ENCODE measurements around the gene GIT2. TPM values are rescaled to one million over a fixed set of nuclear protein-coding genes. Genes with fewer than 3 reads are reported as not detected.
A peak's percentile ranks its signal among the peaks of the same experiment; 100 is the strongest.

The GIT2 gene
- total RNA-seq, 1 experiment from 2014 or later: 56.0 TPM

- TF ChIP-seq, protein P1, sequence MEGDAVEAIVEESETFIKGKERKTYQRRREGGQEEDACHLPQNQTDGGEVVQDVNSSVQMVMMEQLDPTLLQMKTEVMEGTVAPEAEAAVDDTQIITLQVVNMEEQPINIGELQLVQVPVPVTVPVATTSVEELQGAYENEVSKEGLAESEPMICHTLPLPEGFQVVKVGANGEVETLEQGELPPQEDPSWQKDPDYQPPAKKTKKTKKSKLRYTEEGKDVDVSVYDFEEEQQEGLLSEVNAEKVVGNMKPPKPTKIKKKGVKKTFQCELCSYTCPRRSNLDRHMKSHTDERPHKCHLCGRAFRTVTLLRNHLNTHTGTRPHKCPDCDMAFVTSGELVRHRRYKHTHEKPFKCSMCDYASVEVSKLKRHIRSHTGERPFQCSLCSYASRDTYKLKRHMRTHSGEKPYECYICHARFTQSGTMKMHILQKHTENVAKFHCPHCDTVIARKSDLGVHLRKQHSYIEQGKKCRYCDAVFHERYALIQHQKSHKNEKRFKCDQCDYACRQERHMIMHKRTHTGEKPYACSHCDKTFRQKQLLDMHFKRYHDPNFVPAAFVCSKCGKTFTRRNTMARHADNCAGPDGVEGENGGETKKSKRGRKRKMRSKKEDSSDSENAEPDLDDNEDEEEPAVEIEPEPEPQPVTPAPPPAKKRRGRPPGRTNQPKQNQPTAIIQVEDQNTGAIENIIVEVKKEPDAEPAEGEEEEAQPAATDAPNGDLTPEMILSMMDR (IDR thresholded peaks at IDR 0.05; ENCODE audit: unreplicated experiment): no peak
- no peak overlapping the region for H3K4me3 Mint-ChIP-seq (ENCODE audit: low read depth, unreplicated experiment)
- H3K4me1 Mint-ChIP-seq (ENCODE audit: low read depth, unreplicated experiment): peaks cover 17% of the 10 kb centered on the region
- no peak for DNase-seq
- H3K27me3 Mint-ChIP-seq (ENCODE audit: unreplicated experiment): no peaks in the 10 kb centered on the region
- intact Hi-C loops (cut with micrococcal nuclease; ENCODE audit: unreplicated experiment): no loop called here
- no peak overlapping the region for H3K27ac Mint-ChIP-seq (ENCODE audit: unreplicated experiment)
- CTCF ChIA-PET: no interaction called here
- BruUV-seq (replicated peaks): no TSS peak
- peaks cover 6% of the 10 kb centered on the region for H3K36me3 Mint-ChIP-seq (ENCODE audit: insufficient read depth, unreplicated experiment)
- H3K9me3 Mint-ChIP-seq (ENCODE audit: low read depth, unreplicated experiment): no peaks in the 10 kb centered on the region
Observed at GRCh38 chr12:110005319-110005973, 9.3 kb upstream of the GIT2 start.

DNA sequence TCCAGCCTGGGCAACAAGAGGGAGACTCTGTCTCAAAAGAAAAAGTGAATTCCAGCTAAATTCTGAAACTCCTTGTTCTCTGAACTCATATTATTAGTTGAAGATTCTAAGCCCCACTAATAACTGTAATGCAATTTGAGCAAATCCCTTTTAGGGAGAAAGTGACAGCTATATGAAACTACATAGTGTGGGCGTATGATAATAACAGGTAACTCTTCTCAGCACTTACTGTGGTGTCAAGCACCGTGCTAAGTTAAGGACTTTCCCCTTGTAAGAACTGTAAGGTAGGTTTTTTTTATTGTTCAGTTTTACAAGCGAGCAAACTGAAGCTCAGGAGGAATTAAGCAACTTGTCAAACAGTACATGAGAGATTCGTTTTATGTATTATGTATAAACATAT is 8.4 kb upstream of the GIT2 start:
- Mint-ChIP-seq H3K27me3 (ENCODE audit: unreplicated experiment) (no peaks in the 10 kb centered on the region), H3K4me1 (ENCODE audit: low read depth, unreplicated experiment) (peaks cover 17% of the 10 kb centered on the region), H3K4me3 (ENCODE audit: low read depth, unreplicated experiment) (no peak overlapping the region), H3K27ac (ENCODE audit: unreplicated experiment) (no peak overlapping the region), H3K9me3 (ENCODE audit: low read depth, unreplicated experiment) (no peaks in the 10 kb centered on the region), H3K36me3 (ENCODE audit: insufficient read depth, unreplicated experiment) (peaks cover 12% of the 10 kb centered on the region)
- DNase-seq: no peak
- TF ChIP-seq, protein P1 (IDR thresholded peaks at IDR 0.05; ENCODE audit: unreplicated experiment): no peak
- BruUV-seq (replicated peaks): no TSS peak
- intact Hi-C loops (cut with micrococcal nuclease; ENCODE audit: unreplicated experiment): loop anchor here (5.0 kb wide), 1 partner anchor 33 kb away; no protein-coding TSS in a partner anchor
- CTCF ChIA-PET: interaction anchor here (0.6 to 0.9 kb wide), 2 partner anchors 155 to 542 kb away, joined by 3 read pairs; no protein-coding TSS in a partner anchor

- DNase-seq: no peak
- peak overlapping the region; percentile 32 for H3K27ac Mint-ChIP-seq (ENCODE audit: unreplicated experiment)
- H3K36me3 Mint-ChIP-seq (ENCODE audit: insufficient read depth, unreplicated experiment): peaks cover 25% of the 10 kb centered on the region
- intact Hi-C loops (cut with micrococcal nuclease; ENCODE audit: unreplicated experiment): loop anchor here (5.0 kb wide), 1 partner anchor 34 kb away; no protein-coding TSS in a partner anchor
- TF ChIP-seq, protein P1 (IDR thresholded peaks at IDR 0.05; ENCODE audit: unreplicated experiment): no peak
- peak overlapping the region; percentile 26 for H3K4me3 Mint-ChIP-seq (ENCODE audit: low read depth, unreplicated experiment)
- no peaks in the 10 kb centered on the region for H3K9me3 Mint-ChIP-seq (ENCODE audit: low read depth, unreplicated experiment)
- no peaks in the 10 kb centered on the region for H3K27me3 Mint-ChIP-seq (ENCODE audit: unreplicated experiment)
- peaks cover 26% of the 10 kb centered on the region for H3K4me1 Mint-ChIP-seq (ENCODE audit: low read depth, unreplicated experiment)
- no TSS peak for BruUV-seq (replicated peaks)
- CTCF ChIA-PET: no interaction called here
Observed at GRCh38 chr12:110002676-110003515, 6.7 kb upstream of the GIT2 start.

DNA sequence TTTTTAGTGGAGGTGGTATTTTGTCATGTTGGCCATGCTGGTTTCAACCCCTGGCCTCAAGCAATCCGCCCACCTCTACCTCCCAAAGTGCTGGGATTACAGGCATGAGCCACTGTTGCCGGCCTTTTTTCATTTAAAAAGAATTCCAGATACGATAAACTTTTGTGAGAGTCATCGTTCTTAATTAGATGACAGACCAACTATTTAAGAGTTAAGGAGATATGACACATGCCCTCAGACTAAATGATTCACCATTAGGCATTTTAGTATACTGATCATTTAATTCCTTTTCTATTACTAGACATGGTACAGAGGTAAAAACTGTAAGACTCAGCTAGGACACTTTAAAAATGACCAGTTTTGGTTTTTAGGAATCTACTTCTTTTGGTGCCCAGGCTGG is 5.4 kb upstream of the GIT2 start:
- Mint-ChIP-seq H3K27ac (ENCODE audit: unreplicated experiment) (no peak overlapping the region), H3K27me3 (ENCODE audit: unreplicated experiment) (no peaks in the 10 kb centered on the region), H3K4me1 (ENCODE audit: low read depth, unreplicated experiment) (peaks cover 26% of the 10 kb centered on the region), H3K9me3 (ENCODE audit: low read depth, unreplicated experiment) (no peaks in the 10 kb centered on the region), H3K36me3 (ENCODE audit: insufficient read depth, unreplicated experiment) (peaks cover 25% of the 10 kb centered on the region), H3K4me3 (ENCODE audit: low read depth, unreplicated experiment) (no peak overlapping the region)
- CTCF ChIA-PET: interaction anchor here (0.6 kb wide), 1 partner anchor 1605 kb away, joined by 12 read pairs; no protein-coding TSS in a partner anchor
- TF ChIP-seq, protein P1 (IDR thresholded peaks at IDR 0.05; ENCODE audit: unreplicated experiment): no peak
- no TSS peak for BruUV-seq (replicated peaks)
- intact Hi-C loops (cut with micrococcal nuclease; ENCODE audit: unreplicated experiment): loop anchor here (5.0 kb wide), 1 partner anchor 36 kb away; no protein-coding TSS in a partner anchor
- DNase-seq: no peak

Data from Calu3 (cell line).